ENCODE results near the gene SRGAP2C.
A peak's percentile ranks its signal among the peaks of the same experiment; 100 is the strongest.
"Not testable (repeated sequence)": the region's sequence is repeated elsewhere in the genome, so short reads cannot be mapped to it uniquely, and the experiment has no call there.

Gene SRGAP2C

DNA sequence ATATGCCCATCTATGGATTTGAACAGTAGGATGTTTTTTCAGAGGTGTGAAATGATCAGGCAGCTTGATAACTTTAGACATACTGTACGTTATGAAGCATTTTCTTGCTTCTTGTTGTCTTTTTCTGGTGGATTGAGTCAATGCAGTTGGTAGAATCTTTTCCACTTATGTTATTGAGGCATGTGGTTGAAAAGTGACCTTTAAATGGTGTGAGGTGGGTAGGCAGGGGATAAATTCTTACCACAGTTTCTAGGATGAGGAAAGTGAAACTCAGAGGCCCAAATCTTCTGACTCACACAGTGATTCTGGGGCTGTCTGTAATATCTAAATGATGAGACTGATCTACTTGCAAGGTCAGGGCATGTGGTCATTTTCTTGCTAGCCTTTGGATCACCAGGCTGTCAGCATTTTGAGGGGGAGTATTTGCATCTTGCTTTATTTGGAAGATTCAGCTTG, 79.0 kb downstream of the SRGAP2C start:
- in situ Hi-C loops (cut with MboI; ENCODE audit: low sequenced_read_pairs); DNase-seq (ENCODE audit: low spot score in 2 of 2): not testable (repeated sequence)

GRCh38 chr1:121267072-121267471, 82.3 kb downstream of the SRGAP2C start:
- H3K4me3 ChIP-seq; H3K4me1 ChIP-seq; H3K27me3 ChIP-seq (ENCODE audit: low read depth); H3K36me3 ChIP-seq (replicated peaks); in situ Hi-C loops (cut with MboI; ENCODE audit: low sequenced_read_pairs); DNase-seq (ENCODE audit: low spot score in 2 of 2); H3K9me3 ChIP-seq: not testable (repeated sequence)

More for the DNA sequence above, 79.0 kb downstream of the SRGAP2C start:
- H3K4me1 ChIP-seq; H3K27me3 ChIP-seq (ENCODE audit: low read depth); H3K36me3 ChIP-seq (replicated peaks); H3K9me3 ChIP-seq; H3K4me3 ChIP-seq: not testable (repeated sequence)

- DNase-seq (ENCODE audit: low spot score in 2 of 2); H3K36me3 ChIP-seq (replicated peaks); H3K4me1 ChIP-seq; H3K27me3 ChIP-seq (ENCODE audit: low read depth); H3K9me3 ChIP-seq; in situ Hi-C loops (cut with MboI; ENCODE audit: low sequenced_read_pairs); H3K4me3 ChIP-seq: not testable (repeated sequence)
Measured at GRCh38 chr1:121269309-121269708, 84.5 kb downstream of the SRGAP2C start.

DNA sequence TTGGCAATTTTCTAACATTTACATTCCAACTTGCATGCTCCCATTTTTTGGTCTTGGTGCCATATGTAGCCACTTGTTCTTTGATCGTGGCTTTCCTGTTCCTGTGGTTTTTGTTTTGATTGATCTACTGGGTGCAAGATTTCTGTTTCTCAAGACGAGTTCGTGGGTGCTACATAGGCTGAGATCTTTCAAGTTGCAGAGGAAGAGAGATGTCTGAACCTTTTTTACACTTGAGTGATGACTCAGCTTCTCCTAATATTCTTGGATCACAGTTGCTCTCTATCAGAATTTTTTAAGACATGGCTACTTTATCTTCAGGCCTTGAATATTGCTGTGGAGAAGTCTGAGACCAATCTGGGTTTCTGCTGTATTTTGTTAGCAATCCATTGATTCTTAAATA, 85.2 kb downstream of the SRGAP2C start:
- H3K4me1 ChIP-seq; H3K4me3 ChIP-seq; DNase-seq (ENCODE audit: low spot score in 2 of 2); in situ Hi-C loops (cut with MboI; ENCODE audit: low sequenced_read_pairs); H3K27me3 ChIP-seq (ENCODE audit: low read depth); H3K9me3 ChIP-seq; H3K36me3 ChIP-seq (replicated peaks): not testable (repeated sequence)

- H3K4me1 ChIP-seq; H3K9me3 ChIP-seq; in situ Hi-C loops (cut with MboI; ENCODE audit: low sequenced_read_pairs); H3K27me3 ChIP-seq (ENCODE audit: low read depth); H3K4me3 ChIP-seq; H3K36me3 ChIP-seq (replicated peaks); DNase-seq (ENCODE audit: low spot score in 2 of 2): not testable (repeated sequence)
Measured at GRCh38 chr1:121271143-121271715, 86.5 kb downstream of the SRGAP2C start.

DNA sequence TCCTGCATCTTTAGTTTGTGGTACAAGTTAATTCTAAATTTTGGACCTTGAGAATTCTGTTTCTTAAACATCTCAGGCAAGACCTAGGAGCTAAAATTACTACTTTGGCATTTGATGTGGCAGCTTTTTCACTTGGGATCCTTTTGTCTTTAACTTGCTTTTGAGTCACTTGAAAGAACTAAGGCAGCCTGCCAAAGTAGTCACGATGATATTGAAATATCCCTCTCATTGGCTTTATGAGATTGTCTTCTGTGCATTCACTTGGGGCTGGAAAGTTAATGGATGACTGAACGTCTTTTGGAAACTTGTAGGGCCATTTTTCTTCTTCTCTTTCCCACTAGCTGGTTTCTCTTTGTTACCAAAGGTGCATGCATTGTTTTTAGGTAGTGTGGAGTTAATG, 90.7 kb downstream of the SRGAP2C start:
- H3K9me3 ChIP-seq; H3K36me3 ChIP-seq (replicated peaks); H3K4me1 ChIP-seq; DNase-seq (ENCODE audit: low spot score in 2 of 2); H3K4me3 ChIP-seq; in situ Hi-C loops (cut with MboI; ENCODE audit: low sequenced_read_pairs); H3K27me3 ChIP-seq (ENCODE audit: low read depth): not testable (repeated sequence)

GRCh38 chr1:121278202-121278601, 93.4 kb downstream of the SRGAP2C start:
- H3K27me3 ChIP-seq (ENCODE audit: low read depth); DNase-seq (ENCODE audit: low spot score in 2 of 2); H3K4me1 ChIP-seq; H3K9me3 ChIP-seq; in situ Hi-C loops (cut with MboI; ENCODE audit: low sequenced_read_pairs); H3K4me3 ChIP-seq; H3K36me3 ChIP-seq (replicated peaks): not testable (repeated sequence)

GRCh38 chr1:121278777-121279547, 94.2 kb downstream of the SRGAP2C start:
- H3K4me3 ChIP-seq; H3K36me3 ChIP-seq (replicated peaks); H3K4me1 ChIP-seq; DNase-seq (ENCODE audit: low spot score in 2 of 2); H3K9me3 ChIP-seq; H3K27me3 ChIP-seq (ENCODE audit: low read depth); in situ Hi-C loops (cut with MboI; ENCODE audit: low sequenced_read_pairs): not testable (repeated sequence)

DNA sequence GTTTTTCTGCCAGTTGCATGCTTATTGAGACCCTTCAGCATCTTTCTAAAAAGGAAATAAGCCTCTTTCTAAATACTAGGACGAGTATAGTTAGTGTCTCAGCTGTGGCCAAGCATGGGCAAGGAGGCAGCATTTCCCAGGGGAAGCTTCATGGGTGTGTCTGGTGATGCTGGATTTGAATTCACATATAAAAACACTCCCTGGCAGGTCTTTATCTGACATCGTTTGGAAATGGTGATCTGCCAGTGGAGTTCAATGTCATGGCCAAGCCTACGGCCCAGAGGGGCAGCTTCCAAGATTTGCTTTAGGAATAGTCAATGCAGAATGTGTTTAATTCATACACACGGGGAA, 94.7 kb downstream of the SRGAP2C start:
- H3K36me3 ChIP-seq (replicated peaks), result not testable (repeated sequence)

GRCh38 chr1:121280699-121281317, 96.0 kb downstream of the SRGAP2C start:
- H3K9me3 ChIP-seq; H3K36me3 ChIP-seq (replicated peaks); H3K4me3 ChIP-seq; H3K27me3 ChIP-seq (ENCODE audit: low read depth); H3K4me1 ChIP-seq; in situ Hi-C loops (cut with MboI; ENCODE audit: low sequenced_read_pairs): not testable (repeated sequence)
- DNase-seq (ENCODE audit: low spot score in 2 of 2), result peak in 1 of 2 experiments; percentile 7

More for the DNA sequence above, 94.7 kb downstream of the SRGAP2C start:
- DNase-seq (ENCODE audit: low spot score in 2 of 2); H3K9me3 ChIP-seq; in situ Hi-C loops (cut with MboI; ENCODE audit: low sequenced_read_pairs); H3K27me3 ChIP-seq (ENCODE audit: low read depth); H3K4me1 ChIP-seq; H3K4me3 ChIP-seq: not testable (repeated sequence)

GRCh38 chr1:121281480-121281879, 96.7 kb downstream of the SRGAP2C start:
- in situ Hi-C loops (cut with MboI; ENCODE audit: low sequenced_read_pairs); H3K9me3 ChIP-seq; H3K4me3 ChIP-seq; DNase-seq (ENCODE audit: low spot score in 2 of 2); H3K4me1 ChIP-seq; H3K36me3 ChIP-seq (replicated peaks); H3K27me3 ChIP-seq (ENCODE audit: low read depth): not testable (repeated sequence)

GRCh38 chr1:121283587-121284180, 98.9 kb downstream of the SRGAP2C start:
- in situ Hi-C loops (cut with MboI; ENCODE audit: low sequenced_read_pairs); H3K4me1 ChIP-seq; H3K36me3 ChIP-seq (replicated peaks); DNase-seq (ENCODE audit: low spot score in 2 of 2); H3K27me3 ChIP-seq (ENCODE audit: low read depth); H3K4me3 ChIP-seq; H3K9me3 ChIP-seq: not testable (repeated sequence)

DNA sequence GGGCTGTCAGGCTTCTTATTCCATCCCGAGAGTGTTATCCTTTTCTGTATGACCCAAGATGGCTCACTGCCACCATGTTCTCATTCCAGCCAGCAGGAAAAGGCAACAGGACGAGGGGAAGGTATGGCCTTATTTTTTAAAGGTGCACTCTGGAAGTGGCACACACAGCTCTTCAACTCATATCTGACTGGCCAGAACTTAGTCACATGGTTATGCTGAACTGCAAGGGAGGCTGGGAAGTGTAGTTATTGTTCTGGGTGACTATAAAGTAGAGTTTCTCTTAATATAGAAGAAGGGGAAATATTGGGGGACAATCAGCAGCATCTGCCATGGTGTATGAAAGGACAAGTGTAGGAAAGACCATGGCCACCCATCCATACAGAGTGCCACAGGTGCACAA, 107.8 kb downstream of the SRGAP2C start:
- H3K27me3 ChIP-seq (ENCODE audit: low read depth); in situ Hi-C loops (cut with MboI; ENCODE audit: low sequenced_read_pairs); H3K4me1 ChIP-seq; H3K4me3 ChIP-seq; DNase-seq (ENCODE audit: low spot score in 2 of 2); H3K36me3 ChIP-seq (replicated peaks); H3K9me3 ChIP-seq: not testable (repeated sequence)

Measured in HAP-1 (cell line).